Adrenal gland (tissue), 5 donors: ENCODE data around the gene FNDC11.

Experiments used
- CTCF ChIP-seq, 6 experiments: fragments of 450-650 bp in 4 of 6; fragments of 200-600 bp in 2 of 6; sonication (generic) in 1 of 6; IDR thresholded peaks; 1 replicate in 5 of 6; 2 replicates in 1 of 6; pipeline versions ENCODE4 v1.5.1 to v1.8.0; 2016 to 2021; ENCODE audit warnings: antibody characterized with exemption in 6 of 6, mild to moderate bottlenecking in 2 of 6, moderate library complexity in 1 of 6
- POLR2A ChIP-seq, 2 donors: fragments of 450-650 bp; IDR thresholded peaks; one replicate each; pipeline ENCODE4 v1.6.1; 2017; ENCODE audit warnings: antibody characterized with exemption in 2 of 2, mild to moderate bottlenecking in 2 of 2, moderate library complexity in 1 of 2
- donor health status: DM: no; HTN: no; CAD: no.

GRCh38 chr20:63561624-63562396, 7.9 kb downstream of the FNDC11 start:
- no peak for TF ChIP-seq CTCF (IDR thresholded peaks at IDR 0.05)
- no peak for TF ChIP-seq POLR2A (IDR thresholded peaks at IDR 0.05)
